Measurements from ENCODE around the gene RASSF7.

GRCh38 chr11:540583-541432 is 20.0 kb upstream of the RASSF7 start:
- TF ChIP-seq CTCF (IDR thresholded peaks at IDR 0.05): no peak
- no peak for TF ChIP-seq POLR2A (IDR thresholded peaks at IDR 0.05)
